Right lobe of liver (tissue), 4 donors: Measurements from ENCODE around the gene CDYL.

ENCODE experiments used
- POLR2A ChIP-seq: fragments of 450-650 bp; IDR thresholded peaks from one replicate; pipeline ENCODE4 v1.6.1; 2017; ENCODE audit warnings: antibody characterized with exemption, mild to moderate bottlenecking
- TF ChIP-seq, protein P1 (sequence below), 4 donors: fragments of 200-600 bp in 3 of 4; fragments of 450-650 bp in 1 of 4; IDR thresholded peaks; one replicate each; pipeline versions ENCODE4 v1.5.1 to v1.8.0; 2016 to 2022; ENCODE audit warnings: antibody characterized with exemption in 4 of 4, mild to moderate bottlenecking in 2 of 4
- donor health status: DM: no; HTN: no; CAD: no.
- donor health status: DM: no; HTN: no; CAD: no.
- donor health status: DM: no; HTN: yes; CAD: no.

DNA sequence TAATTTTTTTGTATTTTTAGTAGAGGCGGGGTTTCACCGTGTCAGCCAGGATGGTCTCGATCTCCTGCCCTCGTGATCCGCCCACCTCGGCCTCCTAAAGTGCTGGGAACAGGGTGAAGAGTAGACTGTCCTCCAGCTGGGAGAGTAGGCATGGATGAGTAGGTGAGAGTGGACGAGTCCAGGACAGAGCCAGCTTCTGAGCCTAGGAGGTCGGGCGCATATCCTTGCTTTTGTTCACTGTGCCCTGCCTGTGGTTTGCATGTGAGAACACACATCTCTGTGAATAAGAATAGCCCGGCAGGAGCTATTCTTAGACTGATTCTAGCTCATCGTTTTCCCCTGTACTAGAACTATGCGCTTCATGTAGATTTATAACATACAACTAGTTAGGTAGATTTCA lies 149.4 kb downstream of the CDYL start:
- TF ChIP-seq, protein P1, sequence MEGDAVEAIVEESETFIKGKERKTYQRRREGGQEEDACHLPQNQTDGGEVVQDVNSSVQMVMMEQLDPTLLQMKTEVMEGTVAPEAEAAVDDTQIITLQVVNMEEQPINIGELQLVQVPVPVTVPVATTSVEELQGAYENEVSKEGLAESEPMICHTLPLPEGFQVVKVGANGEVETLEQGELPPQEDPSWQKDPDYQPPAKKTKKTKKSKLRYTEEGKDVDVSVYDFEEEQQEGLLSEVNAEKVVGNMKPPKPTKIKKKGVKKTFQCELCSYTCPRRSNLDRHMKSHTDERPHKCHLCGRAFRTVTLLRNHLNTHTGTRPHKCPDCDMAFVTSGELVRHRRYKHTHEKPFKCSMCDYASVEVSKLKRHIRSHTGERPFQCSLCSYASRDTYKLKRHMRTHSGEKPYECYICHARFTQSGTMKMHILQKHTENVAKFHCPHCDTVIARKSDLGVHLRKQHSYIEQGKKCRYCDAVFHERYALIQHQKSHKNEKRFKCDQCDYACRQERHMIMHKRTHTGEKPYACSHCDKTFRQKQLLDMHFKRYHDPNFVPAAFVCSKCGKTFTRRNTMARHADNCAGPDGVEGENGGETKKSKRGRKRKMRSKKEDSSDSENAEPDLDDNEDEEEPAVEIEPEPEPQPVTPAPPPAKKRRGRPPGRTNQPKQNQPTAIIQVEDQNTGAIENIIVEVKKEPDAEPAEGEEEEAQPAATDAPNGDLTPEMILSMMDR (IDR thresholded peaks at IDR 0.05), result no peak
- TF ChIP-seq POLR2A, result no peak
